OCI-LY3 (cell line): Measurements from ENCODE around the gene TMEM212.

Experiments
- H2AFZ ChIP-seq: fragments of 200-600, 300-600 bp; shearing (Covaris generic); 2 replicates; pipeline ENCODE4 v1.6.0; 2014; ENCODE audit warnings: antibody characterized with exemption, low read depth, low read length
- H3K27ac ChIP-seq: fragments of 200-600, 300-600 bp; sonication (generic); 2 replicates; pipeline ENCODE4 v1.5.1; 2014; ENCODE audit warnings: mild to moderate bottlenecking, low read length, moderate library complexity, mixed read lengths
- H3K27me3 ChIP-seq: fragments of 200-600, 300-600 bp; sonication (generic); 2 replicates; pipeline ENCODE4 v1.6.1; 2014; ENCODE audit warnings: low read depth, low read length, mixed read lengths
- H3K36me3 ChIP-seq: fragments of 200-600, 300-600 bp; sonication (generic); replicated peaks from 2 replicates; pipeline ENCODE3; 2014; ENCODE audit warnings: low read depth, low read length, mixed read lengths
- H3K4me1 ChIP-seq: fragments of 300-600, 200-600 bp; sonication (generic); 2 replicates; pipeline ENCODE4 v1.6.1; 2014; ENCODE audit warnings: low read length, mixed read lengths
- H3K4me2 ChIP-seq: fragments of 200-600, 300-600 bp; sonication (generic); 2 replicates; pipeline ENCODE4 v1.6.1; 2014; ENCODE audit warnings: low read length, mixed read lengths
- H3K4me3 ChIP-seq: fragments of 300-600, 200-600 bp; sonication (generic); 2 replicates; pipeline ENCODE4 v1.5.1; 2014; ENCODE audit warnings: antibody characterized with exemption, mild to moderate bottlenecking, low read length, moderate library complexity
- H3K79me2 ChIP-seq: fragments of 300-600, 200-600 bp; shearing (Covaris generic); 2 replicates; pipeline ENCODE4 v1.6.1; 2014; ENCODE audit warnings: mild to moderate bottlenecking, low read length, mixed read lengths
- H3K9ac ChIP-seq: fragments of 300-600, 200-600 bp; shearing (Covaris generic); 2 replicates; pipeline ENCODE4 v1.6.0; 2014; ENCODE audit warnings: mild to moderate bottlenecking, low read length, moderate library complexity
- H3K9me3 ChIP-seq: fragments of 200-600, 300-600 bp; shearing (Covaris generic); 2 replicates; pipeline ENCODE4 v1.6.1; 2014; ENCODE audit warnings: low read length, mixed read lengths; ENCODE audit not compliant: insufficient read depth
- H4K20me1 ChIP-seq: fragments of 200-600, 300-600 bp; sonication (generic); 2 replicates; pipeline ENCODE4 v1.6.1; 2016; ENCODE audit warnings: low read length, mixed read lengths; ENCODE audit not compliant: insufficient read depth
- EZH2phosphoT487 ChIP-seq: fragments of 200-600 bp; shearing (Covaris generic); IDR thresholded peaks from 2 replicates; pipeline ENCODE4 v1.6.1; 2018; ENCODE audit warnings: antibody characterized with exemption, mixed run types, low read depth
- TF ChIP-seq, protein P1 (sequence below): fragments of 200-600, 300-600 bp; sonication (generic); IDR thresholded peaks from 2 replicates; pipeline ENCODE4 v1.5.1; 2014; ENCODE audit warnings: antibody characterized with exemption, low read length, low read depth

TMEM212 gene

DNA sequence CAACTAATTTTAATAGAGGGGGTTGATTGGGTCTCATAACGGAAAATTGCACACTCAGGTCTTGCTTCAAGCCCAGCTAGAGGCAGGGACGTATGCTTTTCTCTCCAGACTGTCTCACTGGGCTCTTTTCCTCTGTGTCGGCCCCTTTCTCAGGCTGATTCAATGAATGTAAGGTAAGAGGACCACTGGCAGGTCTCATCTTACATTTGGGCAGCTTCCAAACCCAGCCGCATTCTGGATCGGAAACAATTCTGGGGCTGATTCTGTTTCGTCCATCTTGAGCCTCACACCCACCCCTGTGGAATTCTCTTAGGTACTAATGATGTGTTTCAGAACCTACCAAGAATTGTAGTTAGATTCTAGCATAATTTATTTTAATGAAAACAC lies 40.7 kb downstream of the TMEM212 start:
- Histone ChIP-seq H3K27ac (no peak overlapping the region), H2AFZ (no peak overlapping the region), H3K9ac (no peak overlapping the region), H3K4me1 (no peaks in the 10 kb centered on the region), H3K79me2 (no peaks in the 10 kb centered on the region), H3K4me2 (no peak overlapping the region), H3K36me3 (no peaks in the 10 kb centered on the region), H3K9me3 (no peaks in the 10 kb centered on the region), H4K20me1 (no peaks in the 10 kb centered on the region), H3K4me3 (no peak overlapping the region), H3K27me3 (peaks cover 38% of the 10 kb centered on the region)
- no peak for TF ChIP-seq EZH2phosphoT487

DNA sequence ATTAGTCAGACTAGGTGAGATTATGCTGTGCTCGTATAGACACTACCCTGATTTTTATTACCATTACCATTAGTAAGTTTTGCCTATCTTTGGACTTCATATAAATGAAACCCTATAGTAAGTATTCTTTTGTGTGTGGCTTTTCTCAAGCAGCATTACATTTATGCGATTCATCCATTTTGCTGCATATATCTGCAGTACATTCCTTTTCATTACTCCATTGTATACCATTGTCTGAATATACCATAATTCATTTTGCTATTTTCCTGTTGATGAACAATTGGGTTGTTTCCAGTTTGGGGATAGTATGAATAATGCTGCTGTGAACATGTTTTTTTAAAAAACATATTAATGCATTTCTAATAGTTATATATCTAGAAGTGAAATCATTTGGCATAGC lies 45.3 kb downstream of the TMEM212 start:
- Histone ChIP-seq H3K79me2 (no peaks in the 10 kb centered on the region), H4K20me1 (no peaks in the 10 kb centered on the region), H3K9ac (no peak overlapping the region), H3K9me3 (no peaks in the 10 kb centered on the region), H2AFZ (no peak overlapping the region), H3K4me2 (no peak overlapping the region), H3K36me3 (no peaks in the 10 kb centered on the region), H3K27me3 (peaks cover 22% of the 10 kb centered on the region), H3K4me1 (no peaks in the 10 kb centered on the region), H3K4me3 (no peak overlapping the region), H3K27ac (no peak overlapping the region)
- TF ChIP-seq, protein P1, sequence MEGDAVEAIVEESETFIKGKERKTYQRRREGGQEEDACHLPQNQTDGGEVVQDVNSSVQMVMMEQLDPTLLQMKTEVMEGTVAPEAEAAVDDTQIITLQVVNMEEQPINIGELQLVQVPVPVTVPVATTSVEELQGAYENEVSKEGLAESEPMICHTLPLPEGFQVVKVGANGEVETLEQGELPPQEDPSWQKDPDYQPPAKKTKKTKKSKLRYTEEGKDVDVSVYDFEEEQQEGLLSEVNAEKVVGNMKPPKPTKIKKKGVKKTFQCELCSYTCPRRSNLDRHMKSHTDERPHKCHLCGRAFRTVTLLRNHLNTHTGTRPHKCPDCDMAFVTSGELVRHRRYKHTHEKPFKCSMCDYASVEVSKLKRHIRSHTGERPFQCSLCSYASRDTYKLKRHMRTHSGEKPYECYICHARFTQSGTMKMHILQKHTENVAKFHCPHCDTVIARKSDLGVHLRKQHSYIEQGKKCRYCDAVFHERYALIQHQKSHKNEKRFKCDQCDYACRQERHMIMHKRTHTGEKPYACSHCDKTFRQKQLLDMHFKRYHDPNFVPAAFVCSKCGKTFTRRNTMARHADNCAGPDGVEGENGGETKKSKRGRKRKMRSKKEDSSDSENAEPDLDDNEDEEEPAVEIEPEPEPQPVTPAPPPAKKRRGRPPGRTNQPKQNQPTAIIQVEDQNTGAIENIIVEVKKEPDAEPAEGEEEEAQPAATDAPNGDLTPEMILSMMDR, result no peak
- TF ChIP-seq EZH2phosphoT487, result no peak

DNA sequence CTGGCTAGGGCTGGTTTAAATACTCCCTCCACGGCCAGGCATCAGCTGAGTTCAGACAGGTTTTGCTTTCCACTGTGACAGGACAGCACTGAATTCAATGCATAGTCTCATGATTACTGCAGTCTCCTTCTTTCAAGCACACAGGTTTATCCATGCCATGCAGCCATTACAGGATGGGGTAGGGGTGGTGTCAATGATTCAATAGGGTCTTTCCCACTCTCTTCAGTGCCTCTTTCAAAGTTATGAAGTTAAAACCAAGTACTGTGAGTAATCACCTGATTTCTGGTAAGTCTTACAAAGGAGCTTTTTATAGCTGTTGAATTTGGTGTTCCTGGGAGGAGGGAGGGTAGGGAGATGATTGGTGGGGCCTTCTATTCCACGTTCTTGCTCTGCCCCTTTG lies 47.2 kb downstream of the TMEM212 start:
- Histone ChIP-seq H3K27ac (no peak overlapping the region), H3K9me3 (no peaks in the 10 kb centered on the region), H3K79me2 (no peaks in the 10 kb centered on the region), H3K9ac (no peak overlapping the region), H2AFZ (no peak overlapping the region), H4K20me1 (no peaks in the 10 kb centered on the region), H3K4me1 (no peaks in the 10 kb centered on the region), H3K36me3 (no peaks in the 10 kb centered on the region), H3K27me3 (peaks cover 26% of the 10 kb centered on the region), H3K4me3 (no peak overlapping the region), H3K4me2 (no peak overlapping the region)
- TF ChIP-seq, protein P1, result no peak
- TF ChIP-seq EZH2phosphoT487, result no peak

DNA sequence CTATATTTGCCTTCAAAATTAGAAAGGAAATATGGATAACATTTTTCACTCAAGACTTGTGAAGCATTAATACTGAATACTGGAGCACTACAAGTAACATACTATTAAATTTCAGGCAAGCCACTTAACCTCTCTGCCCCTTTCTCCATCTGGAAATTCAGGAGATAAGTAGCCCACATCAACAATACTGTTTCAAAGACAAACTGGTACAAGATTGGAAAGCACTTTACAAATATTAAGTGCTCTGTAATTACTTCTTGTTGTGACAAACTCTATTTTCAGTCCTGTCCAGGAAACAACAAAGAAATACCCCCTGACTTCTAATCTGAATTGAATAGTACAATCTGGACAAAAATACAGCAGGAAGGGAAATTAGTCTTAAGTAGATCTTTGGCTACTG lies 49.3 kb downstream of the TMEM212 start:
- no peaks in the 10 kb centered on the region for H3K4me1 ChIP-seq
- H3K9ac ChIP-seq, result no peak overlapping the region
- no peak overlapping the region for H3K27ac ChIP-seq
- no peak overlapping the region for H2AFZ ChIP-seq
- H3K4me3 ChIP-seq, result no peak overlapping the region
- H3K79me2 ChIP-seq, result no peaks in the 10 kb centered on the region
- no peaks in the 10 kb centered on the region for H3K9me3 ChIP-seq
- H4K20me1 ChIP-seq, result no peaks in the 10 kb centered on the region
- H3K36me3 ChIP-seq, result no peaks in the 10 kb centered on the region
- H3K27me3 ChIP-seq, result peaks cover 36% of the 10 kb centered on the region
- TF ChIP-seq, protein P1, result no peak
- TF ChIP-seq EZH2phosphoT487, result no peak
- no peak overlapping the region for H3K4me2 ChIP-seq

DNA sequence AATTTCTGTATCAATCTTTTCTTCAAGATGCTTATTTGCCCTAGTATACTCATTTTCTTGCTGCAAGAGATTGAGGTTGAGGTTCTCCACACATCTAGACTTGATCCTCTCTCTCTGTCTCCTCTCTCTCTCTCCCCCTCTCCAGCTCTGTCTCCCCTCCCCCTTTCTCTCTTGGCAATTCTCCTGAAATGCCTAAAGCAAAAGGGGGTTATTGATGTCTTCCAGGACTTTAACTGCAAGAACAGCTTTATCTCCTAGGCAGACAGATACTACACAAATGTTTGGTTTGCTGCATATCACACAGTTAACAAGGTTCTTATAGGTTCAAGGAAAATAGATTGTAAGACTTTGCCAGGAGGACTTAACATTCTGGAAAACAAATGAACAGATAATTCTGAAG lies 52.1 kb downstream of the TMEM212 start:
- Histone ChIP-seq H3K27me3 (peaks cover 36% of the 10 kb centered on the region), H3K4me3 (no peak overlapping the region), H3K36me3 (no peaks in the 10 kb centered on the region), H3K9me3 (no peaks in the 10 kb centered on the region), H2AFZ (no peak overlapping the region), H3K4me2 (no peak overlapping the region), H3K27ac (no peak overlapping the region), H4K20me1 (no peaks in the 10 kb centered on the region), H3K79me2 (no peaks in the 10 kb centered on the region), H3K4me1 (no peaks in the 10 kb centered on the region), H3K9ac (no peak overlapping the region)
- TF ChIP-seq EZH2phosphoT487, result no peak
- TF ChIP-seq, protein P1, result no peak
